Measurements from ENCODE around the gene UBE2L5.

The UBE2L5 gene

GRCh38 chr13:30422054-30422839, at the start of gene UBE2L5:
Gene UBE2L5 (plus strand): TSS chr13:30422493. CDS start chr13:30427991, 5,498 bp downstream.
- DNase-seq = peak; percentile 66

GRCh38 chr13:30373727-30374126, 48.6 kb upstream of the UBE2L5 start:
- peak; percentile 24 for DNase-seq

DNA sequence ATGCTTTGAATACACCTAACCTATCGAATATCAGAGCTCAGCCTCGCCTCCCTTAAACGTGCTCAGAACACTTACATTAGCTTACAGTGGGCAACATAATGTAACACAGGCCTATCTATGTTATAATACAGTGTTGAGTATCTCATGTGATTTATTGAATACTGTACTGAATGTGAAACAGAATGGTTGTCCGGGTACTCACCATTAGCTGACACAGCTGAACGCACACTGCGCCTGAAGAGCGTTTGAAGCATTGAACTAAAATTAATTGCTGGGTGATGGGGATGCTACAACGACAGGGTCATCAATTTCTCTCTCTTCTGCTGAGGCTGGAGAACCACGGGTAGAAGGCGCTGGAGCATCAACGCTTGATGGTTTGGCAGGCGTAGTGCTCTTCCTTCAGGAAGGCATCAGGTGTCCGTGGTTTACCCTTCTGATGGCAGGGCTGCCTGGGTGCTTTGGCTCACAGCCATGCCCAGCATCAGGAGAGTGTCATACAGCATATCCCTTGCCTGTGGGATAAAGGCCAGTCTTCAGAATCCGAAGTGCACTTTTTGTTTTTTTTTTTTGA, 46.9 kb upstream of the UBE2L5 start:
- DNase-seq = no peak

DNA sequence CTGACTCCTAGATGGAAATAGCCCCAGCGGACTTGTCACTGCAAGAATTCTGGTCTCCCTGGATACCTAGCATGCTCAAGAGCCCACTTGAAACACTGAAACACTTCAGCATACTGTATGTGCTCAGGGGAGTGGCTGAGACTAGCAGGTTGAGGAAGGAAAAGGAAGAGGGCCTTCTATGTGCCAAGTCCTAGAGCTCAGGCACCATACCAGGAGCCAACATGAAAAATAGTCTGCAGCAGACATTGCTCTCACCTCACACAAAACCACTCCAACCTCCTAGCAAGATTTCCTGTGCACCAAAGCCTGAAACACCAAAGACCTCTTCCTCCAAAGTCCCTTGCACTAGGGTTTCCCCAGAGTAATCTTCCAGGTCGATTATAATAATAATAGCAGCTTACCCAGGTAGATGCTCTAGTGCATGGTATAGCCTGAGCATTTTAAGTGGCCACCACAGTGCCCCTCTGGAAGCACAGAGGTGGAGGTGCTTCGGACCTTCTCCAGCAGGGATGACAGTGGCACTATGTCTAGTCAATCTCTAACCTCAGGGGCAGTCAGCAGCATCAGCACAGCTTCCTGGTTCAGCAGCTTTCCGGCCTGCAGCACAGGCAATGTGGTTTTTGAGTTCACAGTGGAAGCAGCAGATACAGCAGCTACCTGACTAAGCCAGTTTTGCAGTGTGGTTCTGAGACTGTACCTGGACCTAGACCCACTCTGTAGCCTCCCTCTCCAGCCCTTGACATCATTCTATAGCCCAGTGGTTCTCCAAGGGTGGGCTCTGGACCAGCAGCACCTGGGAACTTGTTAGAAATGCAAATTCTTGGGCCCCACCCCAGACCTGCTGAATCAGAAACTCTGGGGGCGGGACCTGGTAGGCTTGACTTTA, 45.6 kb upstream of the UBE2L5 start:
- peak; percentile 48 for DNase-seq

GRCh38 chr13:30377312-30377685, 45.0 kb upstream of the UBE2L5 start:
- no peak for DNase-seq

DNA sequence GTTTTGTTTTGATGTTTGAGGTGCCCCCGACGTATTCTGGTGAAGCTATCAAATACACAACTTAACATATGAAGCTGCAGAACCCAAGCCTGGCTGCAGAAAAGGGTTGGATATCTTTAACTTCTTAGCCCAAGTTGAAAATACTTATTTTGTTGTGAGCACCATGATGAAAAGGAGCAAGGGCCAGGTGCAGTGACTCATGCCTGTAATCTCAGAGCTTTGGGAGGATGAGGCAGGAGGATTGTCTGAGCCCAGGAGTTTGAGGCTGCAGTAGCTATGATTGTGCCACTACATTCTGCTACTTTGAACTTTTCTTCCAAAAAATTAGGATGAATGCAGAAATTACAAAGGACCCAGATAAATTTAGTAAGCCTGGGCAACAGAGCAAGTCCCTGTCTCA, 44.1 kb upstream of the UBE2L5 start:
- no peak for DNase-seq

DNA sequence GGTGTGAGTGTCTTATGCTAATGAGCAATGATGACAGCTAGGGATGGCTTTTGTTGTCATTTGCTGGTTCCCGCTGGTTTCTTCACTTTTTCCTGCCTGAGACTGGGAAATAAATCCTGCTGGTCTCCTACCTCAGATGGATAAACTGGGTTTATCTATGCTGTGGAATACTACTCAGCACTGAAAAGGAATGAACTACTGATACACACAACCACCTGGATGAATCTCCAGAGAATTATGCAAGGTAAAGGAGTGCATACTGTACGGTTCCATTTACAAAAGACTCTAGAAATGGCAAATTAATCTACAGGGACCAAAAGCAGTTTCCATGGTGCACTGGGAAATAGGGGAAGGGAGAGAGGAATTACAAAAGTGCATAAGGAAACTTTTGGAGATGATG, 41.2 kb upstream of the UBE2L5 start:
- no peak for DNase-seq

GRCh38 chr13:30382836-30383525, 39.3 kb upstream of the UBE2L5 start:
- DNase-seq = no peak

- no peak for DNase-seq
These were observed 33.6 kb upstream of the UBE2L5 start for GRCh38 chr13:30388406-30389283.

GRCh38 chr13:30391956-30392680, 30.2 kb upstream of the UBE2L5 start:
- no peak for DNase-seq

- no peak for DNase-seq
These were observed 29.6 kb upstream of the UBE2L5 start for GRCh38 chr13:30392681-30393045.

GRCh38 chr13:30394751-30395191, 27.5 kb upstream of the UBE2L5 start:
- DNase-seq = no peak

GRCh38 chr13:30395192-30396158, 26.8 kb upstream of the UBE2L5 start:
- DNase-seq = peak; percentile 61

- DNase-seq = no peak
These were observed 25.7 kb upstream of the UBE2L5 start for GRCh38 chr13:30396434-30397075.

GRCh38 chr13:30398601-30399072, 23.7 kb upstream of the UBE2L5 start:
- no peak for DNase-seq

GRCh38 chr13:30400376-30400775, 21.9 kb upstream of the UBE2L5 start:
- DNase-seq = no peak

DNA sequence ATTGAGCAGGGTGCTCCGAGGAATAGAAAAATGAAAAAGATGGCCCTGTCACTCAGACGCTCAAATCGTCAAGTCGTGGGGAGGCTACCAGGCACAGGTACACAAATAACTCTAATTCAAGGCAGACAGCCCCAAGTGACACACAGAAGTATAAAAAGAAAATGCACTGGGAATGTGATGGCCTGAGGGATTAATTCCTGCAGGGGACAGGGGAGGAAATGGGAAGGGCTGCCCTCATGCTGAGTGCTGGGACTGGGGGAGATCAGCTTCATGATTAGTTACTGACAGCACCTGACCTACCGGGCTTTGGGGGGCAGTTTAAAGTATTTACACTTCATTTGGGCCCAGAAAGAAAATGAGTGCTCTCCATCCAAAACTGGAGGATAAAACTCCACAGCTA, 20.9 kb upstream of the UBE2L5 start:
- DNase-seq = no peak

DNA sequence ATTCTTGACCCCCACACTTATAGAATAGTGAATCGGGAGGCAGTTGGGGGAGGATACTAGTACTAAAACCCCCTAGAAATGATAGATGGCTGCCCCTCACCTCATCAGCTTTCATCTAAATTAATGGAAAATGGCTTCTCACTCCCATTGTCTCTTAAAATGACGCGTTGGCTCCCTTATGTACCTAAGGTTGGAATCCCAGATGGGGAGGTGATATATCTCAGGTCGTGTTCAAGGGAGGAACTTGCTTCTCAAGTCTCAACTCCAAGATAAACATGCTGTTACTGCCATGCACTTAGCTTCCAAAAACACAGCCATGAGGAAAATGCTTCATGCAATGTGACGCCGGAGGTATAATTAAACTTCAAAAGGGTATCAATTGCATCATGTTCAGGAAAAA, 18.8 kb upstream of the UBE2L5 start:
- no peak for DNase-seq

- DNase-seq = no peak
These were observed 18.1 kb upstream of the UBE2L5 start for GRCh38 chr13:30404207-30404606.
